ENCODE results near the gene NOC2L.

GRCh38 chr1:916173-917075 is 42.6 kb downstream of the NOC2L start:
- no peak for TF ChIP-seq RARB (CRISPR knock-in tag; IDR thresholded peaks at IDR 0.05)
- TF ChIP-seq CREB5 (CRISPR knock-in tag; IDR thresholded peaks at IDR 0.05; ENCODE audit: low read depth) = no peak
- TF ChIP-seq PATZ1 (CRISPR knock-in tag; IDR thresholded peaks at IDR 0.05; ENCODE audit: borderline replicate concordance) = 0 out of 2 replicates have a peak, but pooled peaks have one; percentile 14
- TF ChIP-seq ZFP3 (CRISPR knock-in tag; IDR thresholded peaks at IDR 0.05) = no peak
- no peak for TF ChIP-seq POU6F1 (CRISPR knock-in tag; IDR thresholded peaks at IDR 0.05; ENCODE audit: borderline replicate concordance, low read depth)
- TF ChIP-seq ZNF8 (CRISPR knock-in tag; IDR thresholded peaks at IDR 0.05) = no peak
- TF ChIP-seq CSRNP3 (CRISPR knock-in tag; IDR thresholded peaks at IDR 0.05) = no peak
- no peak for TF ChIP-seq ESRRG (CRISPR knock-in tag; IDR thresholded peaks at IDR 0.05)

Measured in SK-N-SH treated with all-trans-retinoic acid at 6 μM for 48 hours (cell line).